ENCODE data around the gene ANXA6.
A peak's percentile ranks its signal among the peaks of the same experiment; 100 is the strongest.

- TF ChIP-seq, protein P1, sequence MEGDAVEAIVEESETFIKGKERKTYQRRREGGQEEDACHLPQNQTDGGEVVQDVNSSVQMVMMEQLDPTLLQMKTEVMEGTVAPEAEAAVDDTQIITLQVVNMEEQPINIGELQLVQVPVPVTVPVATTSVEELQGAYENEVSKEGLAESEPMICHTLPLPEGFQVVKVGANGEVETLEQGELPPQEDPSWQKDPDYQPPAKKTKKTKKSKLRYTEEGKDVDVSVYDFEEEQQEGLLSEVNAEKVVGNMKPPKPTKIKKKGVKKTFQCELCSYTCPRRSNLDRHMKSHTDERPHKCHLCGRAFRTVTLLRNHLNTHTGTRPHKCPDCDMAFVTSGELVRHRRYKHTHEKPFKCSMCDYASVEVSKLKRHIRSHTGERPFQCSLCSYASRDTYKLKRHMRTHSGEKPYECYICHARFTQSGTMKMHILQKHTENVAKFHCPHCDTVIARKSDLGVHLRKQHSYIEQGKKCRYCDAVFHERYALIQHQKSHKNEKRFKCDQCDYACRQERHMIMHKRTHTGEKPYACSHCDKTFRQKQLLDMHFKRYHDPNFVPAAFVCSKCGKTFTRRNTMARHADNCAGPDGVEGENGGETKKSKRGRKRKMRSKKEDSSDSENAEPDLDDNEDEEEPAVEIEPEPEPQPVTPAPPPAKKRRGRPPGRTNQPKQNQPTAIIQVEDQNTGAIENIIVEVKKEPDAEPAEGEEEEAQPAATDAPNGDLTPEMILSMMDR (IDR thresholded peaks at IDR 0.05; ENCODE audit: borderline replicate concordance, extremely low read depth, low read length, poor library complexity, severe bottlenecking) = peak; percentile 91
- no peak for TF ChIP-seq EZH2 (IDR thresholded peaks at IDR 0.05; ENCODE audit: borderline replicate concordance, low read depth, low read length, severe bottlenecking)
Observed at GRCh38 chr5:151115272-151115905, 42.2 kb downstream of the ANXA6 start.
